Endothelial cell of umbilical vein (primary cell): Measurements from ENCODE around the gene FMNL2. TPM values are rescaled to one million over a fixed set of nuclear protein-coding genes. Genes with fewer than 3 reads are reported as not detected.

ENCODE experiments used
- BruUV-seq: library from RNA; stranded (reverse); fragments of 400-500 nt; replicated peaks from 2 replicates; lab custom pipeline; 2021; lab: Mats Ljungman, UMichigan
- CTCF ChIA-PET: fragments of 300-600, 350-600 bp; sonication (Branson Sonifier 250); formaldehyde crosslinking; loops from one replicate; lab custom pipeline; 2021; ENCODE audit warnings: antibody characterized with exemption, inconsistent platforms; lab: Charles Lee
- POLR2A ChIA-PET: fragments of 300-600, 350-600 bp; sonication (Branson Sonifier 250); formaldehyde crosslinking; loops from one replicate; lab custom pipeline; 2021; ENCODE audit warnings: antibody characterized with exemption, inconsistent platforms; lab: Charles Lee
- DNase-seq: peaks from one replicate; pipeline ENCODE4 v3.0.0-alpha.2; 2011; ENCODE audit warnings: low read depth, low spot score
- FAIRE-seq: peaks from 2 replicates; lab custom pipeline; 2011; peaks lifted over from hg19 to GRCh38; lab: Jason Lieb, UNC
- H2AFZ ChIP-seq: 2 replicates; pipeline ENCODE4 v1.6.0; 2012; ENCODE audit warnings: low read depth, low read length, control low read depth, inconsistent platforms
- H3K27ac ChIP-seq: 2 replicates; pipeline ENCODE4 v1.5.1; 2011; ENCODE audit warnings: low read depth, mild to moderate bottlenecking, control low read depth, low read length, moderate library complexity; ENCODE audit not compliant: insufficient read depth
- H3K27me3 ChIP-seq, 2 experiments: 2 replicates each; pipeline versions ENCODE4 v1.6.0 to v1.6.1; 2011; ENCODE audit warnings: low read length in 2 of 2, mixed read lengths in 1 of 2; ENCODE audit not compliant: control insufficient read depth in 2 of 2, insufficient read depth in 2 of 2
- H3K36me3 ChIP-seq, 2 experiments: 2 replicates in 1 of 2; 3 replicates in 1 of 2; pipeline ENCODE4 v1.5.1; 2011; ENCODE audit warnings: low read length in 2 of 2, mild to moderate bottlenecking in 1 of 2, moderate library complexity in 1 of 2; ENCODE audit not compliant: control insufficient read depth in 2 of 2, insufficient read depth in 2 of 2; ENCODE audit errors: extremely low read depth in 1 of 2
- H3K4me1 ChIP-seq: 3 replicates; pipeline ENCODE4 v1.5.1; 2011; ENCODE audit warnings: mild to moderate bottlenecking, low read length; ENCODE audit not compliant: control insufficient read depth, insufficient read depth; ENCODE audit errors: extremely low read depth
- H3K4me2 ChIP-seq: 2 replicates; pipeline ENCODE4 v1.6.1; 2011; ENCODE audit warnings: low read length, control low read depth, mixed read lengths; ENCODE audit not compliant: insufficient read depth
- H3K4me3 ChIP-seq, 3 experiments: fragments of 200-600 bp in 1 of 3; sonication (generic), shearing (Covaris generic) in 1 of 3; replicated peaks in 1 of 3; 2 replicates each; pipeline ENCODE4 v1.5.1; 2011 to 2016; ENCODE audit warnings: control low read depth in 3 of 3, low read length in 3 of 3, mild to moderate bottlenecking in 2 of 3, inconsistent platforms in 1 of 3, low read depth in 1 of 3, moderate library complexity in 1 of 3; ENCODE audit not compliant: insufficient read depth in 1 of 3
- H3K79me2 ChIP-seq: 2 replicates; pipeline ENCODE4 v1.6.0; 2012; ENCODE audit warnings: low read length, inconsistent platforms; ENCODE audit not compliant: control insufficient read depth, insufficient read depth
- H3K9ac ChIP-seq: replicated peaks from 2 replicates; pipeline ENCODE3; 2011; ENCODE audit warnings: low read length, control low read depth; ENCODE audit not compliant: insufficient read depth; ENCODE audit errors: extremely low read depth
- H3K9me1 ChIP-seq: replicated peaks from 3 replicates; pipeline ENCODE4 v1.6.0; 2011; ENCODE audit warnings: mild to moderate bottlenecking, low read length; ENCODE audit not compliant: control insufficient read depth, insufficient read depth; ENCODE audit errors: extremely low read depth
- H3K9me3 ChIP-seq: replicated peaks from 2 replicates; pipeline ENCODE4 v1.5.1; 2012; ENCODE audit warnings: low read length, inconsistent platforms; ENCODE audit not compliant: control insufficient read depth, insufficient read depth
- H4K20me1 ChIP-seq: replicated peaks from 2 replicates; pipeline ENCODE3; 2011; ENCODE audit warnings: mild to moderate bottlenecking, low read length; ENCODE audit not compliant: control insufficient read depth, insufficient read depth; ENCODE audit errors: extremely low read depth
- EZH2 ChIP-seq: IDR thresholded peaks from 2 replicates; pipeline ENCODE4 v1.6.1; 2012; ENCODE audit warnings: borderline replicate concordance, low read depth, mild to moderate bottlenecking, moderate library complexity, low read length, inconsistent platforms; ENCODE audit not compliant: severe bottlenecking
- FOS ChIP-seq: IDR thresholded peaks from 2 replicates; pipeline ENCODE4 v1.6.1; 2011; ENCODE audit warnings: mild to moderate bottlenecking, low read length, moderate library complexity, borderline replicate concordance; ENCODE audit not compliant: insufficient read depth
- GATA2 ChIP-seq: IDR thresholded peaks from 2 replicates; pipeline ENCODE4 v1.7.0; 2011; ENCODE audit warnings: low read depth, mild to moderate bottlenecking, moderate library complexity, mixed read lengths, low read length; ENCODE audit not compliant: insufficient read length, insufficient read depth
- JUN ChIP-seq: IDR thresholded peaks from 2 replicates; pipeline ENCODE4 v1.6.1; 2011; ENCODE audit warnings: borderline replicate concordance, low read depth; ENCODE audit not compliant: insufficient read length, insufficient read depth
- MYC ChIP-seq: IDR thresholded peaks from one replicate; pipeline ENCODE4 v1.6.1; 2011; ENCODE audit warnings: mild to moderate bottlenecking, low read depth, low read length
- POLR2A ChIP-seq: IDR thresholded peaks from 2 replicates; pipeline ENCODE4 v1.6.1; 2012; ENCODE audit warnings: low read depth, mild to moderate bottlenecking, control low read depth, low read length
- POLR2AphosphoS5 ChIP-seq: IDR thresholded peaks from 2 replicates; pipeline ENCODE4 v1.6.1; 2012; ENCODE audit warnings: low read depth, mild to moderate bottlenecking, control low read depth, low read length, moderate library complexity; ENCODE audit not compliant: insufficient read depth
- dilution Hi-C: fragments of 300-500 bp; cut with MboI; formaldehyde crosslinking; loops from one replicate; pipeline ENCODE4 v1.15.0; 2019; ENCODE audit warnings: low sequenced_read_pairs; ENCODE audit not compliant: extremely low pct_ligation_motif_present
- intact Hi-C: fragments of 100-400 bp; cut with micrococcal nuclease; formaldehyde crosslinking; loops from one replicate; pipeline ENCODE4 v1.10.0; 2022
- polyA plus RNA-seq, 4 experiments: library from polyadenylated mRNA; depleted of rRNA in 3 of 4; stranded (reverse) in 3 of 4; unstranded in 1 of 4; fragments of >200 nt; gene quantifications; 2 replicates each; pipeline versions ENCODE4 v1.2.1 to v1.2.3, GENCODE V29; 2011 to 2012; ENCODE audit warnings: missing spikeins in 1 of 4
- total RNA-seq: library from RNA; stranded (reverse); gene quantifications from 2 replicates; pipeline ENCODE4 v1.2.3, GENCODE V29; 2021
- TF ChIP-seq, protein P1 (sequence below), 2 donors: IDR thresholded peaks; 1 replicate in 1 of 2; 2 replicates in 1 of 2; pipeline ENCODE4 v1.5.1; 2011; ENCODE audit warnings: low read length in 2 of 2, mild to moderate bottlenecking in 2 of 2, moderate library complexity in 2 of 2, control low read depth in 1 of 2, inconsistent platforms in 1 of 2, low read depth in 1 of 2; ENCODE audit not compliant: insufficient read depth in 1 of 2; ENCODE audit errors: extremely low read depth in 1 of 2
- TF ChIP-seq, protein P2 (sequence below): IDR thresholded peaks from 2 replicates; pipeline ENCODE4 v1.6.1; 2011; ENCODE audit not compliant: insufficient read depth, insufficient read length

FMNL2 gene
- total and polyA plus RNA-seq, 2 donors (not counting 3 experiments of a cell fraction or from before 2014, with no cell fraction given): 8.3 to 28.0 TPM

DNA sequence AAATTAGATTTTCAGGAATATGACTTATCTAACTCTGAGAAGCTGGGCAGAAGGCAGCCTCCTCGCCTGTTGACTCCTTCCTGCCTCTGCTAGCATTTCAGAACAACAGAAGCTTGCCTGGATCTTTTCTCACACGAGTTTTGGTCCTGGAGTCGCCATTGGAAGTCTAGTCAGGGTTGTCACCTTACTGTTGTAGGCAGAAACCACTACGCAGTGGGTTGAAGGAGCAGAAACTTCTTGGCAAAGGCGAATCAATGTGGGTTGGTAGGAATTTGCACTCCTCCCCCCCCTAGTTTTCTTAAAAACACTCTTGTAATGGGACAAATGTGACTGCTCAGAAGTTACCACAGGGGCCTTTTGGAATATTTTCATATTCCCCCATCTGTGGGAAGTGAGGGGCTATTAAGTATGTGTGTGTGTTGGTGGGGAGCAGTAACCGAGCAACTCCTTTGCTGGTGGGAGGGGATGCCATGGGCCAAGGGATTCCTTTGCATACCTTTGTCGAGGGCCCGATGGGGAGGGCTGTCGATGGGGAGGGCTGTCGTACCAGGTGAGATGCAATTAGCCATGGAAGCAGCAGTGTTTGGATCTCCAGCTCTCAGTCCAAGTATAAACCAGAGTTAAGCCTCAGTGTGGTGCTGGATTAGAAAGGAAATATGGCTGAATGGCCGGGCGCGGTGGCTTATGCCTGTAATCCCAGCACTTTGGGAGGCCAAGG, 117.4 kb downstream of the FMNL2 start:
- DNase-seq (no peak), FAIRE-seq (no peak)
- Histone ChIP-seq H4K20me1 (no peaks in the 10 kb centered on the region), H3K9me1 (no peaks in the 10 kb centered on the region), H3K9ac (no peak overlapping the region), H3K4me2 (no peak overlapping the region), H3K27me3 (no peaks in the 10 kb centered on the region), H3K36me3 (no peaks in the 10 kb centered on the region), H3K27ac (no peak overlapping the region), H3K4me3 (no peak overlapping the region), H2AFZ (no peak overlapping the region), H3K4me1 (peaks cover under 1% of the 10 kb centered on the region), H3K9me3 (no peaks in the 10 kb centered on the region), H3K79me2 (peaks cover 11% of the 10 kb centered on the region)
- TF ChIP-seq, protein P1, sequence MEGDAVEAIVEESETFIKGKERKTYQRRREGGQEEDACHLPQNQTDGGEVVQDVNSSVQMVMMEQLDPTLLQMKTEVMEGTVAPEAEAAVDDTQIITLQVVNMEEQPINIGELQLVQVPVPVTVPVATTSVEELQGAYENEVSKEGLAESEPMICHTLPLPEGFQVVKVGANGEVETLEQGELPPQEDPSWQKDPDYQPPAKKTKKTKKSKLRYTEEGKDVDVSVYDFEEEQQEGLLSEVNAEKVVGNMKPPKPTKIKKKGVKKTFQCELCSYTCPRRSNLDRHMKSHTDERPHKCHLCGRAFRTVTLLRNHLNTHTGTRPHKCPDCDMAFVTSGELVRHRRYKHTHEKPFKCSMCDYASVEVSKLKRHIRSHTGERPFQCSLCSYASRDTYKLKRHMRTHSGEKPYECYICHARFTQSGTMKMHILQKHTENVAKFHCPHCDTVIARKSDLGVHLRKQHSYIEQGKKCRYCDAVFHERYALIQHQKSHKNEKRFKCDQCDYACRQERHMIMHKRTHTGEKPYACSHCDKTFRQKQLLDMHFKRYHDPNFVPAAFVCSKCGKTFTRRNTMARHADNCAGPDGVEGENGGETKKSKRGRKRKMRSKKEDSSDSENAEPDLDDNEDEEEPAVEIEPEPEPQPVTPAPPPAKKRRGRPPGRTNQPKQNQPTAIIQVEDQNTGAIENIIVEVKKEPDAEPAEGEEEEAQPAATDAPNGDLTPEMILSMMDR (IDR thresholded peaks at IDR 0.05; ENCODE audit: extremely low read depth in 1 of 2, insufficient read depth in 1 of 2, low read depth in 1 of 2, low read length in 2 of 2): no peak
- TF ChIP-seq POLR2AphosphoS5 (no peak), JUN (no peak), FOS (no peak), POLR2A (no peak), EZH2 (no peak), GATA2 (no peak), MYC (no peak)
- TF ChIP-seq, protein P2, sequence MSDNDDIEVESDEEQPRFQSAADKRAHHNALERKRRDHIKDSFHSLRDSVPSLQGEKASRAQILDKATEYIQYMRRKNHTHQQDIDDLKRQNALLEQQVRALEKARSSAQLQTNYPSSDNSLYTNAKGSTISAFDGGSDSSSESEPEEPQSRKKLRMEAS: no peak
- intact Hi-C loops: no loop called here
- no TSS peak for BruUV-seq
- ChIA-PET CTCF (no interaction called here), POLR2A (no interaction called here)
- dilution Hi-C loops: no loop called here
